Type B pancreatic cell (in vitro differentiated cells): ENCODE data around the gene XIST. TPM values are rescaled to one million over a fixed set of nuclear protein-coding genes. Genes with fewer than 3 reads are reported as not detected.

ENCODE experiments used
- DNase-seq: peaks from one replicate; pipeline ENCODE4 v3.0.0; 2021; ENCODE audit warnings: mixed read lengths; ENCODE audit not compliant: unreplicated experiment; ENCODE audit errors: extremely low spot score
- H3K27ac Mint-ChIP-seq: 2 replicates; pipeline ENCODE4 v1.8.0; 2021; ENCODE audit warnings: mild to moderate bottlenecking, mixed read lengths
- H3K27me3 Mint-ChIP-seq: 2 replicates; pipeline ENCODE4 v1.8.0; 2021; ENCODE audit warnings: mixed read lengths
- H3K36me3 Mint-ChIP-seq: 2 replicates; pipeline ENCODE4 v1.8.0; 2021; ENCODE audit warnings: mixed read lengths
- H3K4me1 Mint-ChIP-seq: one replicate; pipeline ENCODE4 v1.8.0; 2021; ENCODE audit warnings: mixed read lengths; ENCODE audit not compliant: unreplicated experiment
- H3K4me3 Mint-ChIP-seq: 2 replicates; pipeline ENCODE4 v1.8.0; 2021; ENCODE audit warnings: mild to moderate bottlenecking, mixed read lengths
- H3K9me3 Mint-ChIP-seq: 2 replicates; pipeline ENCODE4 v1.8.0; 2021; ENCODE audit warnings: mixed read lengths
- CTCF ChIP-seq: fragments of 200-600 bp; sonication (generic); conservative IDR thresholded peaks from 2 replicates; pipeline ENCODE4 v1.5.0; 2021; ENCODE audit warnings: antibody characterized with exemption, mild to moderate bottlenecking
- total RNA-seq: library from RNA; stranded (reverse); gene quantifications from 2 replicates; pipeline ENCODE4 v1.2.1, GENCODE V29; 2021; ENCODE audit warnings: low replicate concordance

The XIST gene
- total RNA-seq, 1 donor from 2014 or later, result not detected

- Mint-ChIP-seq H3K36me3 (no peaks in the 10 kb centered on the region), H3K4me1 (no peaks in the 10 kb centered on the region), H3K27ac (no peak overlapping the region), H3K27me3 (no peaks in the 10 kb centered on the region), H3K9me3 (no peaks in the 10 kb centered on the region), H3K4me3 (no peak overlapping the region)
- DNase-seq, result no peak
- TF ChIP-seq CTCF, result no peak
These were observed 9.8 kb downstream of the XIST start for GRCh38 chrX:73842541-73843234.

- no peak overlapping the region for H3K4me3 Mint-ChIP-seq
- H3K27ac Mint-ChIP-seq, result no peak overlapping the region
- H3K36me3 Mint-ChIP-seq, result no peaks in the 10 kb centered on the region
- no peaks in the 10 kb centered on the region for H3K9me3 Mint-ChIP-seq
- H3K27me3 Mint-ChIP-seq, result no peaks in the 10 kb centered on the region
- DNase-seq, result no peak
- TF ChIP-seq CTCF, result no peak
- H3K4me1 Mint-ChIP-seq, result no peaks in the 10 kb centered on the region
These were observed 11.2 kb downstream of the XIST start for GRCh38 chrX:73841337-73841736.

GRCh38 chrX:73840120-73840924, 12.2 kb downstream of the XIST start:
- Mint-ChIP-seq H3K4me3 (no peak overlapping the region), H3K36me3 (no peaks in the 10 kb centered on the region), H3K27me3 (no peaks in the 10 kb centered on the region), H3K4me1 (no peaks in the 10 kb centered on the region), H3K27ac (no peak overlapping the region), H3K9me3 (no peaks in the 10 kb centered on the region)
- DNase-seq, result no peak
- TF ChIP-seq CTCF, result no peak

GRCh38 chrX:73839152-73839551, 13.4 kb downstream of the XIST start:
- no peaks in the 10 kb centered on the region for H3K36me3 Mint-ChIP-seq
- no peaks in the 10 kb centered on the region for H3K4me1 Mint-ChIP-seq
- H3K9me3 Mint-ChIP-seq, result no peaks in the 10 kb centered on the region
- DNase-seq, result no peak
- no peak overlapping the region for H3K27ac Mint-ChIP-seq
- no peak overlapping the region for H3K4me3 Mint-ChIP-seq
- no peak for TF ChIP-seq CTCF
- H3K27me3 Mint-ChIP-seq, result no peaks in the 10 kb centered on the region

- TF ChIP-seq CTCF, result no peak
- DNase-seq, result no peak
- Mint-ChIP-seq H3K27me3 (no peaks in the 10 kb centered on the region), H3K4me1 (no peaks in the 10 kb centered on the region), H3K36me3 (no peaks in the 10 kb centered on the region), H3K9me3 (no peaks in the 10 kb centered on the region), H3K27ac (no peak overlapping the region), H3K4me3 (no peak overlapping the region)
These were observed 14.4 kb downstream of the XIST start for GRCh38 chrX:73838123-73838522.
